Measurements from ENCODE around the gene LYVE1.

Gene LYVE1

DNA sequence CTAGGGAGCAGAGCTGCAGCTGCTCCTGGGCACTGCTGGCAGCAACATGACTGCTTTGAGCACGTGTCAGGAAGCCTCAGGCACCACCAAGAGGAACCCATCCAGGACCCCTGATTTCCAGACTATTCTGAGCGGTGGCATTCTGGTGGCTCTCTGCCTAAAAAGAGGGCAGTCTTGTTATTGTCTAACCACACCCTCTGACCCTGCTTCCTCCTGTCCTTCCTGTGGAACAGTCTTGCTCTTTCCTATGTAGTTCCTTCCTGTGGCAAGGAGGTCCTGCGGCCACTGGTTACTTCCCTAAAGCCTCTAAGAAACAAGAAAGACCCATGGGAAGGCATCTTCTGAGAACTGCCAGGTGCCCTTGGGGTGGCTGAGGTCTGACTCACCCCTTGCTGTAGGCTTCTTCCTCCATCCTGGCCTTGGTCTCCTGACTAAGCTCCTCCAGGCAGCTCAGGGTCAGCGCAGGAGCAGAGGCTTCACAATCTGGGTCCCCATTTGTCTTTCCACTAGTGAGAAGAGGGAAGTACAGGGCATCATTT lies 13.1 kb upstream of the LYVE1 start:
- TF ChIP-seq, protein P1, sequence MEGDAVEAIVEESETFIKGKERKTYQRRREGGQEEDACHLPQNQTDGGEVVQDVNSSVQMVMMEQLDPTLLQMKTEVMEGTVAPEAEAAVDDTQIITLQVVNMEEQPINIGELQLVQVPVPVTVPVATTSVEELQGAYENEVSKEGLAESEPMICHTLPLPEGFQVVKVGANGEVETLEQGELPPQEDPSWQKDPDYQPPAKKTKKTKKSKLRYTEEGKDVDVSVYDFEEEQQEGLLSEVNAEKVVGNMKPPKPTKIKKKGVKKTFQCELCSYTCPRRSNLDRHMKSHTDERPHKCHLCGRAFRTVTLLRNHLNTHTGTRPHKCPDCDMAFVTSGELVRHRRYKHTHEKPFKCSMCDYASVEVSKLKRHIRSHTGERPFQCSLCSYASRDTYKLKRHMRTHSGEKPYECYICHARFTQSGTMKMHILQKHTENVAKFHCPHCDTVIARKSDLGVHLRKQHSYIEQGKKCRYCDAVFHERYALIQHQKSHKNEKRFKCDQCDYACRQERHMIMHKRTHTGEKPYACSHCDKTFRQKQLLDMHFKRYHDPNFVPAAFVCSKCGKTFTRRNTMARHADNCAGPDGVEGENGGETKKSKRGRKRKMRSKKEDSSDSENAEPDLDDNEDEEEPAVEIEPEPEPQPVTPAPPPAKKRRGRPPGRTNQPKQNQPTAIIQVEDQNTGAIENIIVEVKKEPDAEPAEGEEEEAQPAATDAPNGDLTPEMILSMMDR (IDR thresholded peaks at IDR 0.05; ENCODE audit: extremely low read depth, missing control alignments) = no peak
- no peak for DNase-seq (ENCODE audit: low spot score)

DNA sequence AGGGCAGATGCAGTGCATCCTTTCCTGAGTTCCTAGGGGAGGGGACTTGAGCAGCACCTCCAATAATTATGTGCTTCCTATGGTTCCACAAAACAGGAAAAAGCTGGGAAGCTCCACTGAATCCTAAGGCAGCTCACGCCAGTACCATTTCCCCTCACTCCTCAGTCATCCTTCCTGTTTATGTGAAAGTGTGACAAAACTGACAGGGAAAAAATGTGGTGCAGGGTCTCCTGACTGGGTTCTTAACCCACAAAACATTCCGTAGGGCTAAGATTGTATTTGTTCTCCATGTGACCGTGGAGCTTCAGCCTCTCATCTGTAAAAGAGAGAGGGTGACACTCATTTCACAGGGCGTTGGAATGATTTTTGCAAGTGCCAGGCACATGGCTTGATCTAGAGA lies 12.2 kb upstream of the LYVE1 start:
- DNase-seq (ENCODE audit: low spot score) = no peak
- TF ChIP-seq, protein P1 (IDR thresholded peaks at IDR 0.05; ENCODE audit: extremely low read depth, missing control alignments) = no peak

DNA sequence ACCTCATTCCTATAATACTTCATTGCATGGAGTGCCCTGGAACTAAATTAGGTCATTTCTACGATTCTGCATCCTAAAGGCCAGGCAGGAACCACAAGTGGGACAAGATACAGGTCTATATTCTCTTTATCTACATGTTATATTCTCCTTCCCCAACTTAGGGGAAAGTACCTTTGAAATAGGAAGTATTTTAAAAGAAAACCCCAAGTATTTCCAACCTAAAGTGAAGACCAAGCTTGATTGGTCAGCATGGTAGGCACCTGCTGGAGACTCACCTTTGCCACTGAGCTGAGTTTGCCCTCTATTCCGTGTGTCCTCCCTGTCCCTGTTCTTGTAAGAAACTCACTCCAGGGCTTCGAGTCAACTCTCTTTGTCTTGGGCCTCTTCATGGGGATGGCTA lies 11.2 kb upstream of the LYVE1 start:
- no peak for DNase-seq (ENCODE audit: low spot score)
- TF ChIP-seq, protein P1 (IDR thresholded peaks at IDR 0.05; ENCODE audit: extremely low read depth, missing control alignments) = no peak

GRCh38 chr11:10576035-10576398 lies 7.6 kb upstream of the LYVE1 start:
- TF ChIP-seq, protein P1 (IDR thresholded peaks at IDR 0.05; ENCODE audit: extremely low read depth, missing control alignments) = no peak
- no peak for DNase-seq (ENCODE audit: low spot score)

DNA sequence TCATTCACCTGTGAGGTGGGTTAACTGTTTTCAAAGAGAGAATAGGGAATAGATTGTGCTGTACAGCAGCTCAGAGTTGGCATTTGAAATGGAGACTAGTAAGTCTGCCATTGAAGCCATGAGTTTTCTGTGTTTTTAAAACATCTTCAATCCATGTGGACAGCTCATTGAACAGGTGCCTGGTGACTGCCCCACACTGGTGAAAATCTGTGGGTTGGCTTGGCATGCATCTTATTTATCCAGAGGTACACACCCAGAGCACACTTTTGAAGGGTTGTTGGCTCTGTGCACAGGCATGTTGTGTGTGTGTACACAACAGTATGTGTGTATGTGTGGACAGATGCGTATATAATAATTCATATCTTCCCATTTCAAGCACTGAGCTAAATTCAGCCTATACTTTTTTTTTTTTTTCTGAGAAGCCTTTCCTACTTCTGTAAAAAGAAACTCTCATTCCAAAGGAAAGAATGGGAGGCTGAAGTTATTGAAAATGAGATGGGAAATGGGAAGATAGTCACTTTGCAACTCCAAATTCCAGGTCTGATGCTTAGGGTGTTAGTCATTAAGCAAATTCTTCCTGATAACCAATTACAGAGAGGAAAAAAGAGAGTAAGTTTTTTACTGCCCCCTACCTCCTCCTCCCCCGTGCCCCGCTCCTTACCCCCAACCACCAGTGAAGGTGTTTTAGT lies 7.0 kb upstream of the LYVE1 start:
- TF ChIP-seq, protein P1 (IDR thresholded peaks at IDR 0.05; ENCODE audit: extremely low read depth, missing control alignments) = no peak
- DNase-seq (ENCODE audit: low spot score) = no peak

GRCh38 chr11:10573556-10573955 lies 5.1 kb upstream of the LYVE1 start:
- DNase-seq (ENCODE audit: low spot score) = no peak
- TF ChIP-seq, protein P1 (IDR thresholded peaks at IDR 0.05; ENCODE audit: extremely low read depth, missing control alignments) = no peak

GRCh38 chr11:10573028-10573427 lies 4.6 kb upstream of the LYVE1 start:
- DNase-seq (ENCODE audit: low spot score) = no peak
- TF ChIP-seq, protein P1 (IDR thresholded peaks at IDR 0.05; ENCODE audit: extremely low read depth, missing control alignments) = no peak
